WI38 (cell line): ENCODE data around the gene CDKL5.

Experiments used
- H3K4me3 ChIP-seq: 2 replicates; pipeline ENCODE4 v1.5.1; 2011; ENCODE audit warnings: low read depth, mild to moderate bottlenecking, control low read depth, low read length
- CTCF ChIP-seq: IDR thresholded peaks from 2 replicates; pipeline ENCODE4 v1.5.1; 2012; ENCODE audit warnings: low read depth, mild to moderate bottlenecking, control low read depth, low read length

Gene CDKL5

GRCh38 chrX:18434896-18435295 lies 9.5 kb downstream of the CDKL5 start:
- TF ChIP-seq CTCF, result no peak
- no peak overlapping the region for H3K4me3 ChIP-seq

DNA sequence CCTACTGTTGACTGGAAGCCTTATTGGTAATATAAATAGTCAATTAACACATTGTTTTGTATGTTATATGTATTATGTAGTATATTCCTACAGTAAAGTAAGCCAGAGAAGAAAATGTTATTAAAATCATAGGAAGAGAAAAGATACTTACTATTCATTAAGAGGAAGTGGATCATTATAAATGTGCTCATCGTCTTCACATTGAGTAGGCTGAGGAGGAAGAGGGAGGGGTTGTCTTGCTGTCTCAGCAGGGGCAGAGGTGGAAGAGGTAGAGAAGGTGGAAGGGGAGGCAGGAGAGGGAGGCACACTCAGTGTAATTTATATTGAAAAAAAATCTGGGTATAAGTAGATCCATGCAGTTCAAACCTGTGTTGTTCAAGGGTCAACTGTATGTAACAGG lies 10.6 kb downstream of the CDKL5 start:
- TF ChIP-seq CTCF, result no peak
- no peak overlapping the region for H3K4me3 ChIP-seq

- TF ChIP-seq CTCF, result no peak
- no peak overlapping the region for H3K4me3 ChIP-seq
These were observed 15.4 kb downstream of the CDKL5 start for GRCh38 chrX:18440835-18441234.

- H3K4me3 ChIP-seq, result no peak overlapping the region
- TF ChIP-seq CTCF, result no peak
These were observed 16.5 kb downstream of the CDKL5 start for GRCh38 chrX:18441780-18442367.

DNA sequence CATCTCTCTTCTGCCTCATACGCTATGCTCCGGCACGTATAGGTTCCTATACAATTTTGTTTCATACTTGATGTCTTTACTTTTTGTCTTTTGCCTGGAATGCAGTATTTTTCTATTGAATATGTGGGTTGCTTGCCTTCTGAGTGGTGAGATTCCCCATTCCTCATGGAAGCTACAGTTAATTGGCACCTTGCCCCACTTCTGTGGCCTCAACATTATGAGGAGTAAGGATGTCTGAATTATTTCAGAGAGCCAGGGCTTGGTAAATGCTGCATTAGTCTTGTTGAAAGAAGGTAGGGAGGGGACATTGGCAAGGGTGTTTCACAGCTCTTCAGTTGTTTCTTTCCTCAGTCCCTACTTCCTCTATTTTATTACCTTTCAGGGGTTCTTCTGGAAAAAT lies 23.0 kb downstream of the CDKL5 start:
- no peak overlapping the region for H3K4me3 ChIP-seq
- TF ChIP-seq CTCF, result no peak

GRCh38 chrX:18449236-18449635 lies 23.8 kb downstream of the CDKL5 start:
- no peak overlapping the region for H3K4me3 ChIP-seq

GRCh38 chrX:18455384-18455783 lies 30.0 kb downstream of the CDKL5 start:
- TF ChIP-seq CTCF, result no peak
- H3K4me3 ChIP-seq, result no peak overlapping the region

More at GRCh38 chrX:18449236-18449635, 23.8 kb downstream of the CDKL5 start:
- TF ChIP-seq CTCF, result no peak
